Peyer's patch (tissue), 4 donors: ENCODE results near the gene PDE3A.

Source experiments
- POLR2A ChIP-seq, 2 donors: fragments of 450-650 bp; IDR thresholded peaks; one replicate each; pipeline ENCODE4 v1.5.1; 2017; ENCODE audit warnings: antibody characterized with exemption in 2 of 2, mild to moderate bottlenecking in 2 of 2, moderate library complexity in 2 of 2
- TF ChIP-seq, protein P1 (sequence below), 6 experiments: fragments of 450-650 bp in 4 of 6; fragments of 200-600 bp in 2 of 6; sonication (generic) in 1 of 6; IDR thresholded peaks; one replicate each; pipeline ENCODE4 v1.5.1; 2017 to 2019; ENCODE audit warnings: antibody characterized with exemption in 6 of 6, mild to moderate bottlenecking in 3 of 6, moderate library complexity in 1 of 6

DNA sequence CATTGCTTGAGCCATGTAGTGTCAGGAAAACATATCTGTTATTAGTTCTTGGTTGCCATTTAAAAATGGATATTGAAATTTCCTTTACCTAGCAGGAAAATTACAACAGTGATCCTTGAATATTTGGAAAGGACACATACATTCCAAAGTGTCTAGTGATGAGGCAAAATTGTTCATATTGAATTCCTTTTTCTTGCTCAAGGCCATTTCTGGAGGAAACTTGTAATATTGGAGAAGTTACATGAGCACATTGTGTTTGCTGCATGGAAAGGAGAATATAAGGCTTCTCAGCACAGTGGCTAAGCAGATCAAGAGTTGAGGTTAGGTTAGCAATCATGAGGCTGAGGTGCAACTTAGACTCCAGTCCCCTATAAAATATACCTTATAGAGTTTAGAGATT lies 121.9 kb downstream of the PDE3A start:
- TF ChIP-seq, protein P1, sequence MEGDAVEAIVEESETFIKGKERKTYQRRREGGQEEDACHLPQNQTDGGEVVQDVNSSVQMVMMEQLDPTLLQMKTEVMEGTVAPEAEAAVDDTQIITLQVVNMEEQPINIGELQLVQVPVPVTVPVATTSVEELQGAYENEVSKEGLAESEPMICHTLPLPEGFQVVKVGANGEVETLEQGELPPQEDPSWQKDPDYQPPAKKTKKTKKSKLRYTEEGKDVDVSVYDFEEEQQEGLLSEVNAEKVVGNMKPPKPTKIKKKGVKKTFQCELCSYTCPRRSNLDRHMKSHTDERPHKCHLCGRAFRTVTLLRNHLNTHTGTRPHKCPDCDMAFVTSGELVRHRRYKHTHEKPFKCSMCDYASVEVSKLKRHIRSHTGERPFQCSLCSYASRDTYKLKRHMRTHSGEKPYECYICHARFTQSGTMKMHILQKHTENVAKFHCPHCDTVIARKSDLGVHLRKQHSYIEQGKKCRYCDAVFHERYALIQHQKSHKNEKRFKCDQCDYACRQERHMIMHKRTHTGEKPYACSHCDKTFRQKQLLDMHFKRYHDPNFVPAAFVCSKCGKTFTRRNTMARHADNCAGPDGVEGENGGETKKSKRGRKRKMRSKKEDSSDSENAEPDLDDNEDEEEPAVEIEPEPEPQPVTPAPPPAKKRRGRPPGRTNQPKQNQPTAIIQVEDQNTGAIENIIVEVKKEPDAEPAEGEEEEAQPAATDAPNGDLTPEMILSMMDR (IDR thresholded peaks at IDR 0.05) = no peak
- TF ChIP-seq POLR2A (IDR thresholded peaks at IDR 0.05) = no peak
